ENCODE measurements around the gene CCDC138.
"Not testable (repeated sequence)": the region's sequence is repeated elsewhere in the genome, so short reads cannot be mapped to it uniquely, and the experiment has no call there.

Gene CCDC138, protein sequence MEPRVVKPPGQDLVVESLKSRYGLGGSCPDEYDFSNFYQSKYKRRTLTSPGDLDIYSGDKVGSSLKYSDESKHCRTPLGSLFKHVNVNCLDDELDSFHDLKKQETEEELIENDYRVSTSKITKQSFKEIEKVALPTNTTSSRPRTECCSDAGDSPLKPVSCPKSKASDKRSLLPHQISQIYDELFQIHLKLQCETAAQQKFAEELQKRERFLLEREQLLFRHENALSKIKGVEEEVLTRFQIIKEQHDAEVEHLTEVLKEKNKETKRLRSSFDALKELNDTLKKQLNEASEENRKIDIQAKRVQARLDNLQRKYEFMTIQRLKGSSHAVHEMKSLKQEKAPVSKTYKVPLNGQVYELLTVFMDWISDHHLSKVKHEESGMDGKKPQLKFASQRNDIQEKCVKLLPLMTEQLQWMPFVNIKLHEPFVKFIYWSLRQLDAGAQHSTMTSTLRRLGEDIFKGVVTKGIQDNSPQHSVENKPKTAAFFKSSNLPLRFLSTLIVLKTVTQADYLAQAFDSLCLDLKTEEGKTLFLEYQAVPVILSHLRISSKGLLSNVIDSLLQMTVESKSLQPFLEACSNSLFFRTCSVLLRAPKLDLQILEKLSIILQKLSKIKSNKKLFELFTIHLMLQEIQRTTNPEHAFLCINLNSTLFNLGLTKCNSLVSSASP

DNA sequence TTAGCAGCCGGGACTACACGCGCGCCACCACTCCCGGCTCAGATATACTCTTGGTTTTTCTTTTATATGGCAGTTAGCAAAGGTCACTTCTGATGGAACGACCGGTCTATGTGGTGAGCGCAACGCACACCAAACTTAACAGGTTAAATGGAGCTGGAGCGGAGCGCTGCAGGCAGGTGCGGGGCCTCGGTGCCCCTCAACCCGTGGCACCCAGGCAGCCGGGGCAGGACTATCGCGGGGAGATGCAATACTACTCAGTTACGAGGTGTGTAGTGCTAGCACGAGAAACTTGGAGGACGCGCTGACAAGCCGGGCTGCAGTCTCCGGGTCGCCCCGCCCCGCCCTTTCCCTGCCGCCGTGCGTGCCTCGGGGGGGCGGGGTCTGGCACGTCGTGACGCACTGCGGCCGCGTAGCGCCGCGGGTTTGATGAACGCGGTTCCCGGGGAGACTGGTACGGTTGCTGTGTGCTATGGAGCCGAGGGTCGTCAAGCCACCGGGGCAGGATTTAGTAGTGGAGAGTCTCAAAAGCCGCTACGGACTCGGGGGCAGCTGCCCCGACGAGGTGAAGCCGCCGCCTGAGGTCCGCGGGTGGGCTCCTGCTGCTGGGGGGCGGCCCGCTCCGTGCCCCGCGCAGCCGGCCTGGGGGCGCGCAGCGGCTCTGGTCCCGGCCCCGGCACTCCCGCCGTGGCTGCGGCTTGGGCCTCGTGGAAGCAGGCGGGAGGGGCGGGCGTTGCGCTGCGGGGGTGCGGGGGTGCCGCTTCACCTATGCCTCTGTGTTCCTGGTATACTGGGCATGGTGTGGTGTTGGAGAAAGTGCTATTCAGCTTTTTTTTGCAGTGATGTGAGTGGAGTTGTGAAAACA, at the start of gene CCDC138:
Gene CCDC138 (plus strand): TSS at position 418 of the 862 bp plus-strand sequence. CDS start 52 bp downstream, at position 470.
- H3K27ac ChIP-seq, result peak within 1 kb of the TSS; percentile 85
- TF ChIP-seq, protein P1, sequence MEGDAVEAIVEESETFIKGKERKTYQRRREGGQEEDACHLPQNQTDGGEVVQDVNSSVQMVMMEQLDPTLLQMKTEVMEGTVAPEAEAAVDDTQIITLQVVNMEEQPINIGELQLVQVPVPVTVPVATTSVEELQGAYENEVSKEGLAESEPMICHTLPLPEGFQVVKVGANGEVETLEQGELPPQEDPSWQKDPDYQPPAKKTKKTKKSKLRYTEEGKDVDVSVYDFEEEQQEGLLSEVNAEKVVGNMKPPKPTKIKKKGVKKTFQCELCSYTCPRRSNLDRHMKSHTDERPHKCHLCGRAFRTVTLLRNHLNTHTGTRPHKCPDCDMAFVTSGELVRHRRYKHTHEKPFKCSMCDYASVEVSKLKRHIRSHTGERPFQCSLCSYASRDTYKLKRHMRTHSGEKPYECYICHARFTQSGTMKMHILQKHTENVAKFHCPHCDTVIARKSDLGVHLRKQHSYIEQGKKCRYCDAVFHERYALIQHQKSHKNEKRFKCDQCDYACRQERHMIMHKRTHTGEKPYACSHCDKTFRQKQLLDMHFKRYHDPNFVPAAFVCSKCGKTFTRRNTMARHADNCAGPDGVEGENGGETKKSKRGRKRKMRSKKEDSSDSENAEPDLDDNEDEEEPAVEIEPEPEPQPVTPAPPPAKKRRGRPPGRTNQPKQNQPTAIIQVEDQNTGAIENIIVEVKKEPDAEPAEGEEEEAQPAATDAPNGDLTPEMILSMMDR (conservative IDR thresholded peaks at IDR 0.05), result no peak

DNA sequence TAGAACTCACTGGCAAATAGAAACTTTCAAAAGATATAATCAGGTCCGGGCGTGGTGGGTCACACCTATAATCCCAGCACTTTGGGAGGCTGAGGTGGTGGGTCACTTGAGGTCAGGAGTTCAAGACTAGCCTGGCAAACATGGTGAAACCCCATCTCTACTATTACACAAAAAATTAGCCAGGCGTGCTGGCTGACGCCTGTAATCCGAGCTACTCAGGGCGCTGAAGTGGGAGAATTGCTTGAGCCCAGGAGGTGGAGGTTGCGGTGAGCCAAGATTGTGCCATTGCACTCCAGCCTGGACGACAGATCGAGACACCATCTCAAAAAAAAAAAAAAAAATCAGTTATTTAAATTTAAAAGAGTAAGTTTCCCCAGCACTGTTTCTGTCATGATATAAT, 28.6 kb upstream of the CCDC138 start:
- H3K27ac ChIP-seq, result not testable (repeated sequence)

DNA sequence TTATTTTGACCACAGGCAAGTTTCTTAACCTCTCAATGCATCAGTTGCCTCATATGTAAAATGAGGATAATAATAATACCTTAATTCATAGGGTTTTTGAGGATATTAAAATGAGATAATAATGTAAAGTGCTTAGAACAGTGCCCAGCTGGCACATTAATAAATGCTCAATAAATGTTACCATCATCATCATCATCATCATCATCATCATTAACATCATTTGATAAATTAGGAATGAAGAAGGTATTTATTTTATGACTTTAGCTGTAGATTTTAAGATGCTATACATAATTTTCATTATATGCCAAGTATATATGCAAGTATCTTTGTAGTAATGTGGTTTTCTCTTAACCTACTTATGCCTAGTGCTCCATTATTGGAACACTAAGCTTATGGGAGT, 24.0 kb upstream of the CCDC138 start:
- H3K27ac ChIP-seq, result not testable (repeated sequence)

DNA sequence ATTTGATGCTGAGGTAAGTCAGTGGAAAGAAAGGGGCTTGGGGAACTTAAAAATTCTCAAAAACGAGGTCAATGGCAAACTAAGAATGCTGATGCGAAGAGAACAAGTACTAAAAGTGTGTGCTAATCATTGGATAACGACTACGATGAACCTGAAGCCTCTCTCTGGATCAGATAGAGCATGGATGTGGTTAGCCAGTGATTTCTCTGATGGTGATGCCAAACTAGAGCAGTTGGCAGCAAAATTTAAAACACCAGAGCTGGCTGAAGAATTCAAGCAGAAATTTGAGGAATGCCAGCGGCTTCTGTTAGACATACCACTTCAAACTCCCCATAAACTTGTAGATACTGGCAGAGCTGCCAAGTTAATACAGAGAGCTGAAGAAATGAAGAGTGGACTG, 19.9 kb upstream of the CCDC138 start:
- not testable (repeated sequence) for H3K27ac ChIP-seq

DNA sequence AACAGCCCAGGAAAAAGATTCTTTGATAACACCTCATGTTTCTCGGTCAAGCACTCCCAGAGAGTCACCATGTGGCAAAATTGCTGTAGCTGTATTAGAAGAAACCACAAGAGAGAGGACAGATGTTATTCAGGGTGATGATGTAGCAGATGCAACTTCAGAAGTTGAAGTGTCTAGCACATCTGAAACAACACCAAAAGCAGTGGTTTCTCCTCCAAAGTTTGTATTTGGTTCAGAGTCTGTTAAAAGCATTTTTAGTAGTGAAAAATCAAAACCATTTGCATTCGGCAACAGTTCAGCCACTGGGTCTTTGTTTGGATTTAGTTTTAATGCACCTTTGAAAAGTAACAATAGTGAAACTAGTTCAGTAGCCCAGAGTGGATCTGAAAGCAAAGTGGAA, 18.7 kb upstream of the CCDC138 start:
- H3K27ac ChIP-seq, result not testable (repeated sequence)

DNA sequence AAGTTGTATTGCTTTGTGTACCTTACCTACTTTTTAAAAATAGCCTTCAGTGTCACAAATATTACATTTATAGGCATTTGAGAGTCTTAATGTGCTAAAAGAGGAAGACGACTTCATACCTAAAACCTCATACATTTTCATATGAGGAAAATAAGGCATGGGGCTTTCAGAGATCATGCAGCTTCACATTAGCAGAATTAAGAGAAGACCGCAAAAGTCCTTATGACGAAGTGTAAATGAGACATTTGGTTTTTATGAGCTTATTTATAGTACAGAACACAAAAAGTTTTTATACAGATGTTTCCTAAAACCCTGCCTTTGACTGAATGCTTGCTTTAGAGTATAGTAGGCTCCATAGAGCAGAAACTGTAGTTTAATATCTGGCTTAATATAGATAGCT, 10.1 kb upstream of the CCDC138 start:
- TF ChIP-seq, protein P1 (conservative IDR thresholded peaks at IDR 0.05), result no peak
- no peak overlapping the region for H3K27ac ChIP-seq

DNA sequence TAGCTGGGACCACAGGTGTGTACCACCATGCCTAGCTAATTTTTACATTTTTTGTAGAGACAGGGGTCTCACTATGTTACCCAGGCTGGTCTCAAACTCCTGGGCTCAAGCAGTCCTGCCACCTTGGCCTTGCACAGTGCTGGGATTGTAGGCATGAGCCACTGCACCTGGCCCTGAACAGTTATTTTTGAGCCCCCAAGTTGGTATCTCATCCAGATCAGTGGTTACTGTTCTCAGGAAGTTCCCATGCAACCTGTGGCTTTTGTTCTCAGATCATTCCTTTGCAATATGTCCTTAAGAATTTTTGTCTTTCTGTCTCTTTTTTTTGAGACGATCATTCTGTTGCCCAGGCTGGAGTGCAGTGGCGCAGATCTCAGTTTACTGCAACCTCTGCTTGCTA, 7.7 kb upstream of the CCDC138 start:
- H3K27ac ChIP-seq, result no peak overlapping the region
- TF ChIP-seq, protein P1 (conservative IDR thresholded peaks at IDR 0.05), result no peak

DNA sequence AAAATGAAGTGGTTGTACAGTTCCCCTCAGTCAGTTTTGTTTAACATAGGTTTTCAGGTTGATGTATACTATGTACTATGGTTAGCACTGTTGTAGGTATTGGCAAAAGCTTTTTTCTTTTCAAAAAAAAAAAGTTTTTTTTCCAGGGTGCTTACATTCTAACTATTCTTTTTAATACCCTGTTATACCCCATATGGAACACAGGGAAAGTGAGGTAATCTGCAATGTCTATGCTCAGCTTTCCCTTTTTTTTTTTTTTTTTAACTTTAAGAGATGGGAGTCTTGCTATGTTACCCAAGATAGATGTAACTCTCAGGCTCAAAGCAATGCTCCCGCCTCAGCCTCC, 590 bp upstream of the CCDC138 start:
- peak overlapping the region; percentile 85 for H3K27ac ChIP-seq
- TF ChIP-seq, protein P1 (conservative IDR thresholded peaks at IDR 0.05), result no peak

DNA sequence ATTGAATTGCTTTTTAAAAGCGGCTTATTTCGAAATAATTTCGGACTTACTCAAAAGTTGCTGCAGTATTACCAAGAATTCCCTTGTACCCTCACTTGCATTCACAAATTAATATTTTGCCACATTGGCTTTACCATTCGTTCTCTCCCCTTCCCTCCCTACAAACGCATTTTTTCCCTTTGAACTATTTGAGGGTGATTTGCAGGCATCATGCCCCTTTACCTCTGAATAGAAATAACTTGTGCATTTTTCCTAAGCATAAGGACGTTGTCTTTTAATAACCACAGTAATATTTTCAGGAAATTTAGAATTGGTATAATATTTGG, 608 bp downstream of the CCDC138 start:
- peak overlapping the region; percentile 85 for H3K27ac ChIP-seq
- TF ChIP-seq, protein P1 (conservative IDR thresholded peaks at IDR 0.05), result no peak
